Stimulated activated CD8-positive, alpha-beta memory T cell treated with anti-CD3 and anti-CD28 coated beads, Interleukin-7, amount 100 ng/mL, for 4 hours (primary cell): ENCODE results near the gene ANKRD10.

ENCODE experiments used
- DNase-seq, 2 donors: peaks; one replicate each; pipeline ENCODE4 v3.0.0-alpha.2; 2020; ENCODE audit warnings: low read depth in 2 of 2

The ANKRD10 gene

GRCh38 chr13:110944968-110945927 is 30.4 kb upstream of the ANKRD10 start:
- no peak for DNase-seq

- no peak for DNase-seq
Measured at GRCh38 chr13:110944121-110944967, 29.5 kb upstream of the ANKRD10 start.

GRCh38 chr13:110942248-110942981 is 27.5 kb upstream of the ANKRD10 start:
- DNase-seq = peak in 1 of 2 donors; percentile 16

- no peak for DNase-seq
Measured at GRCh38 chr13:110938662-110939421, 24.0 kb upstream of the ANKRD10 start.

GRCh38 chr13:110937511-110938285 is 22.8 kb upstream of the ANKRD10 start:
- DNase-seq = no peak

- no peak for DNase-seq
Measured at GRCh38 chr13:110936519-110936918, 21.6 kb upstream of the ANKRD10 start.

GRCh38 chr13:110932588-110932987 is 17.7 kb upstream of the ANKRD10 start:
- no peak for DNase-seq

- DNase-seq = no peak
Measured at GRCh38 chr13:110929104-110929777, 14.4 kb upstream of the ANKRD10 start.

GRCh38 chr13:110925023-110925612 is 10.2 kb upstream of the ANKRD10 start:
- no peak for DNase-seq

- no peak for DNase-seq
Measured at GRCh38 chr13:110924639-110924934, 9.7 kb upstream of the ANKRD10 start.

GRCh38 chr13:110923777-110924638 is 9.1 kb upstream of the ANKRD10 start:
- no peak for DNase-seq

GRCh38 chr13:110923086-110923485 is 8.2 kb upstream of the ANKRD10 start:
- DNase-seq = no peak

- DNase-seq = no peak
Measured at GRCh38 chr13:110922506-110922905, 7.6 kb upstream of the ANKRD10 start.

GRCh38 chr13:110921695-110922094 is 6.8 kb upstream of the ANKRD10 start:
- no peak for DNase-seq

- no peak for DNase-seq
Measured at GRCh38 chr13:110921209-110921608, 6.3 kb upstream of the ANKRD10 start.

- no peak for DNase-seq
Measured at GRCh38 chr13:110920038-110920437, 5.2 kb upstream of the ANKRD10 start.

GRCh38 chr13:110916301-110917142 is 1.7 kb upstream of the ANKRD10 start:
- DNase-seq = no peak

GRCh38 chr13:110915874-110916206 is 971 bp upstream of the ANKRD10 start:
- no peak for DNase-seq
